Measurements from ENCODE around the gene SYNGR1. TPM values are rescaled to one million over a fixed set of nuclear protein-coding genes. Genes with fewer than 3 reads are reported as not detected.
A peak's percentile ranks its signal among the peaks of the same experiment; 100 is the strongest.

SYNGR1 gene
- polyA plus RNA-seq, 3 donors: 18.0 to 54.9 (median 39.6) TPM

DNA sequence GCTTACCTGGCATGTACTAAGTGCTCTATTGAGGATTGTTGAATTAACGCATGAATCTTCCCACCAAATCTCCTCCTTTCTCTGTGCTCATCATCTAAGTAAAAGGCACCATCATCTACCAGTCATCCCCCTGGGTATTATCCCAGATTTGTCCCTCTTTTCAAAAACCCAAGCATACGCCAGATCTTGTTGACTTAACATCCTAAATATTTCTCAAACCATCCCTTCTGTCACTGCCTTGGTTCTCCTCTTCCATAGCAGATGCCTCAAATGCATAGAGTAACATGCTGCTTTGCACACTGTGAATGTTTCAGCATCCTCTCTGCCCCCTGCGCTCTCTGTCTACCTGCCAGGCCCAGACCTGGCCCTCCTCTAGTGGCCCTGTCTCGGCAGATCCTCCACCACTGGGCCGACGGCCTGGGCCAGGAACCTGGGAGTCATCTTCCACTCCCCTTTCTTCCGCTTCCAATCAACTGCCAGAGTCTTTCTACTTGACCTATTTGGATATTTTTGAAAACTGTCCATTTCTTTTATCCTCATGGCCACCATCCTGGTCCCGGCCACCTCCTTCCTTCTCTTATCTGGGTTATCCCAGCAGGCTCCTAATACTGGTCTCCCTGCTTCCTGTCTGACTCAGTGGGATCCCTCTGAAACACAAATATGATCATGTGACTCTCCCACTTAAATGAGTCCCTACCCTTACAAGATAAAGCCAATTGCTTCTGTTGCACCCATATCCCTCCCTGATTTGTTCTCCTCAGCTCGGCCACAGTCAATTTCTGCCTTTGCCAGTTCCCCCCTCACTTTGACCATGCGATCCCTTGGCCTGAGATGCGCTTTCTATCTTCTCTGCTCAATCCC, 46.4 kb downstream of the SYNGR1 start:
- intact Hi-C loops (cut with micrococcal nuclease): loop anchor here in 1 of 2 donors (10.0 kb wide), 1 partner anchor 49 kb away; no protein-coding TSS in a partner anchor
- H2AFZ ChIP-seq (ENCODE audit: insufficient read depth, low read depth, low read length, poor library complexity, severe bottlenecking): no peak overlapping the region
- Mint-ChIP-seq H3K4me3 (no peak overlapping the region), H3K9me3 (peaks cover 0 to 4% (median 0%) of the 10 kb centered on the region in 7 donors), H3K27ac (peak overlapping the region in 1 of 7 donors; percentile 9), H3K27me3 (ENCODE audit: low read depth in 3 of 3) (peaks cover 0 to 2% (median 0%) of the 10 kb centered on the region in 3 donors), H3K4me1 (peaks cover 24% of the 10 kb centered on the region), H3K36me3 (no peaks in the 10 kb centered on the region)
- no peaks in the 10 kb centered on the region for H3K36me3 ChIP-seq (replicated peaks in 1 of 2; ENCODE audit: control insufficient read depth in 1 of 2, insufficient read depth in 2 of 2, low read length in 2 of 2)
- no peak overlapping the region for H3K9ac ChIP-seq (ENCODE audit: insufficient read depth, low read length, poor library complexity, severe bottlenecking)
- no peaks in the 10 kb centered on the region for H3K9me3 ChIP-seq (replicated peaks in 1 of 2; ENCODE audit: control insufficient read depth in 1 of 2, insufficient read depth in 1 of 2, low read length in 2 of 2)
- WGBS (ENCODE audit: insufficient coverage): 97% methylated on average over 10 of the region's 11 CpGs
- no peak overlapping the region for H3K4me2 ChIP-seq (replicated peaks; ENCODE audit: extremely low read depth, low read length, poor library complexity, severe bottlenecking)
- no peak overlapping the region for H3K27ac ChIP-seq (ENCODE audit: low read depth in 1 of 2, low read length in 2 of 2)
- no peak for DNase-seq
- H3K79me2 ChIP-seq (ENCODE audit: insufficient read depth, low read length): peaks cover 17% of the 10 kb centered on the region
- TF ChIP-seq, protein P1, sequence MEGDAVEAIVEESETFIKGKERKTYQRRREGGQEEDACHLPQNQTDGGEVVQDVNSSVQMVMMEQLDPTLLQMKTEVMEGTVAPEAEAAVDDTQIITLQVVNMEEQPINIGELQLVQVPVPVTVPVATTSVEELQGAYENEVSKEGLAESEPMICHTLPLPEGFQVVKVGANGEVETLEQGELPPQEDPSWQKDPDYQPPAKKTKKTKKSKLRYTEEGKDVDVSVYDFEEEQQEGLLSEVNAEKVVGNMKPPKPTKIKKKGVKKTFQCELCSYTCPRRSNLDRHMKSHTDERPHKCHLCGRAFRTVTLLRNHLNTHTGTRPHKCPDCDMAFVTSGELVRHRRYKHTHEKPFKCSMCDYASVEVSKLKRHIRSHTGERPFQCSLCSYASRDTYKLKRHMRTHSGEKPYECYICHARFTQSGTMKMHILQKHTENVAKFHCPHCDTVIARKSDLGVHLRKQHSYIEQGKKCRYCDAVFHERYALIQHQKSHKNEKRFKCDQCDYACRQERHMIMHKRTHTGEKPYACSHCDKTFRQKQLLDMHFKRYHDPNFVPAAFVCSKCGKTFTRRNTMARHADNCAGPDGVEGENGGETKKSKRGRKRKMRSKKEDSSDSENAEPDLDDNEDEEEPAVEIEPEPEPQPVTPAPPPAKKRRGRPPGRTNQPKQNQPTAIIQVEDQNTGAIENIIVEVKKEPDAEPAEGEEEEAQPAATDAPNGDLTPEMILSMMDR (IDR thresholded peaks at IDR 0.05): no peak
- H3K4me1 ChIP-seq (ENCODE audit: control insufficient read depth in 1 of 2, insufficient read depth in 2 of 2, low read length in 2 of 2): peaks cover 17 to 25% of the 10 kb centered on the region in 2 donors
- H3K27me3 ChIP-seq (ENCODE audit: control insufficient read depth in 2 of 2, insufficient read depth in 2 of 2, low read length in 2 of 2): no peaks in the 10 kb centered on the region
- H4K20me1 ChIP-seq (ENCODE audit: insufficient read depth, low read length): no peaks in the 10 kb centered on the region
- H3K4me3 ChIP-seq (replicated peaks in 1 of 3; ENCODE audit: low read depth in 2 of 3, low read length in 3 of 3): no peak overlapping the region

DNA sequence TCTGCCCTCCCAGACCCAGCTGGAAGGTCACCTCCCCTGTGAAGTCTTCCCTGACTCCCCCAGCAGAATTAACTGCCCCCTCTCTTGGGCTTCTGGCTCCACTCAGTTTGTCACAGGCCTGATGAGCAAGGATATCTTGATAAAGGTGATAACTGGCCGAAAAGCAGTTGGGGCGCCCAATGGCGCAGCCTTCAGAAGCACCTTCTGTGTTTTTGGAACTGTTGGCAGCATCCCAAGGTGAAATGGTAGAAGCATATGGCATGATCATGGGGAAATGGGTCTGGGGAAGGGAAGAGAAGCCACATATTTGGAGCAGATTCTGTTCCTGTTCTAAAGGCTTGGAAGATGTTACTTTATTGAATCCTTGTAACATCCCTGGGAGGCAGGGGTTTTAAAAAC, 47.0 kb downstream of the SYNGR1 start:
- H3K36me3 Mint-ChIP-seq: peaks cover under 1 to 2% of the 10 kb centered on the region in 2 donors
- Histone ChIP-seq H3K9ac (ENCODE audit: insufficient read depth, low read length, poor library complexity, severe bottlenecking) (no peak overlapping the region), H2AFZ (ENCODE audit: insufficient read depth, low read depth, low read length, poor library complexity, severe bottlenecking) (no peak overlapping the region), H4K20me1 (ENCODE audit: insufficient read depth, low read length) (no peaks in the 10 kb centered on the region), H3K4me2 (replicated peaks; ENCODE audit: extremely low read depth, low read length, poor library complexity, severe bottlenecking) (no peak overlapping the region), H3K36me3 (replicated peaks in 1 of 2; ENCODE audit: control insufficient read depth in 1 of 2, insufficient read depth in 2 of 2, low read length in 2 of 2) (no peaks in the 10 kb centered on the region), H3K4me1 (ENCODE audit: control insufficient read depth in 1 of 2, insufficient read depth in 2 of 2, low read length in 2 of 2) (peaks cover 19 to 31% of the 10 kb centered on the region in 2 donors), H3K27me3 (ENCODE audit: control insufficient read depth in 2 of 2, insufficient read depth in 2 of 2, low read length in 2 of 2) (no peaks in the 10 kb centered on the region), H3K27ac (ENCODE audit: low read depth in 1 of 2, low read length in 2 of 2) (no peak overlapping the region), H3K79me2 (ENCODE audit: insufficient read depth, low read length) (peaks cover 24% of the 10 kb centered on the region), H3K9me3 (replicated peaks in 1 of 2; ENCODE audit: control insufficient read depth in 1 of 2, insufficient read depth in 1 of 2, low read length in 2 of 2) (no peaks in the 10 kb centered on the region), H3K4me3 (replicated peaks in 1 of 3; ENCODE audit: low read depth in 2 of 3, low read length in 3 of 3) (no peak overlapping the region)
- intact Hi-C loops (cut with micrococcal nuclease): loop anchor here in 1 of 2 donors (10.0 kb wide), 1 partner anchor 48 kb away; no protein-coding TSS in a partner anchor
- WGBS (ENCODE audit: insufficient coverage): 95% methylated on average over 3 of the region's 3 CpGs
- H3K4me1 Mint-ChIP-seq: peaks cover 29% of the 10 kb centered on the region
- no peak overlapping the region for H3K4me3 Mint-ChIP-seq
- no peak overlapping the region for H3K27ac Mint-ChIP-seq
- H3K9me3 Mint-ChIP-seq: peaks cover 0 to 4% (median 0%) of the 10 kb centered on the region in 7 donors
- DNase-seq: no peak
- H3K27me3 Mint-ChIP-seq (ENCODE audit: low read depth in 3 of 3): peaks cover 0 to 2% (median 0%) of the 10 kb centered on the region in 3 donors
- TF ChIP-seq, protein P1 (IDR thresholded peaks at IDR 0.05): no peak

Measured in CD14-positive monocyte (primary cell).